Astrocyte of the spinal cord (primary cell): ENCODE data around the gene XPA.

Source experiments
- DNase-seq: peaks from one replicate; pipeline ENCODE4 v3.0.0; 2011; ENCODE audit warnings: low read depth, low spot score
- H3K4me3 ChIP-seq: 2 replicates; pipeline ENCODE4 v1.5.1; 2011; ENCODE audit warnings: low read depth, mild to moderate bottlenecking, low read length, moderate library complexity
- in situ Hi-C: cut with HindIII; loops from 2 replicates; pipeline ENCODE4 v1.10.0; 2017; ENCODE audit warnings: low sequenced_read_pairs
- TF ChIP-seq, protein P1 (sequence below): IDR thresholded peaks from 2 replicates; pipeline ENCODE4 v1.5.1; 2012; ENCODE audit warnings: low read depth, mild to moderate bottlenecking, low read length, inconsistent platforms

Gene XPA

DNA sequence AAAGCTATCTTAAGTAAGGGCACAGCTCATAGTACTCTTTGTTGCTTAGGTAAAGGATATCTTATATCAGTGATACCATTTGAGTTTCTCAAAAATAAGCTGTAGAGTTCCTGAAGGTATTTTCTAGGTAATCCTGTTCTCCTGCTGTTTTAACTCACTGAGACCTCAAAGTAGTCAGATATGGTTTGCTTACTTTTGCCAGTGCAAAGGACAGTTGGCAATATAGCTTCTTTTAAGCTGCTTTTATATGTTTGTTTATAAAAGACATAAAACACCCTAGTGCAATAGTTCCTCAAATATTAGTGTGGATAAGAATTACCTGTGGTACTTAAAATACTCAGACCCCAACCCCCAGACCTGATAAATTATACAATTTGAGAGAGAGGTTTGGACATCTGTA lies 51.4 kb downstream of the XPA start:
- in situ Hi-C loops: no loop called here
- DNase-seq: no peak
- TF ChIP-seq, protein P1, sequence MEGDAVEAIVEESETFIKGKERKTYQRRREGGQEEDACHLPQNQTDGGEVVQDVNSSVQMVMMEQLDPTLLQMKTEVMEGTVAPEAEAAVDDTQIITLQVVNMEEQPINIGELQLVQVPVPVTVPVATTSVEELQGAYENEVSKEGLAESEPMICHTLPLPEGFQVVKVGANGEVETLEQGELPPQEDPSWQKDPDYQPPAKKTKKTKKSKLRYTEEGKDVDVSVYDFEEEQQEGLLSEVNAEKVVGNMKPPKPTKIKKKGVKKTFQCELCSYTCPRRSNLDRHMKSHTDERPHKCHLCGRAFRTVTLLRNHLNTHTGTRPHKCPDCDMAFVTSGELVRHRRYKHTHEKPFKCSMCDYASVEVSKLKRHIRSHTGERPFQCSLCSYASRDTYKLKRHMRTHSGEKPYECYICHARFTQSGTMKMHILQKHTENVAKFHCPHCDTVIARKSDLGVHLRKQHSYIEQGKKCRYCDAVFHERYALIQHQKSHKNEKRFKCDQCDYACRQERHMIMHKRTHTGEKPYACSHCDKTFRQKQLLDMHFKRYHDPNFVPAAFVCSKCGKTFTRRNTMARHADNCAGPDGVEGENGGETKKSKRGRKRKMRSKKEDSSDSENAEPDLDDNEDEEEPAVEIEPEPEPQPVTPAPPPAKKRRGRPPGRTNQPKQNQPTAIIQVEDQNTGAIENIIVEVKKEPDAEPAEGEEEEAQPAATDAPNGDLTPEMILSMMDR: no peak
- no peak overlapping the region for H3K4me3 ChIP-seq

DNA sequence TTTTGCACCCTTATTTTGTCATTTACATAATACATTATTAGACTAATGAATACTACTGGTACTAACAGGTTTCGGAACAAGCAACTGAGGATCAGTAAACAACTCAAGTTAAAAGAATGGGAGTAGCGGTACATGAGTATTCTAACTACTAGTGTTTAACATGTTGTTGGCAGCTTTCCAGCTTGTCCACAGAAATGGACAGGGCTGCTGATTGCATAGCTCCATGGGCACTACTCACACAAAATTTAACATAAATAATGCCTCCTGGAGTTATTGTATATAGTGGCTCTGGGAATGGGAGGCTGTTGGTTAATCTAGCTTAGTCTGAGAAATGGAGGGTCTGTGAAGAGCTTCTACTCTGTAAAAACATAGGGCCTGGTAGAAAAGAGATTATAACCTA lies 56.8 kb downstream of the XPA start:
- DNase-seq: no peak

DNA sequence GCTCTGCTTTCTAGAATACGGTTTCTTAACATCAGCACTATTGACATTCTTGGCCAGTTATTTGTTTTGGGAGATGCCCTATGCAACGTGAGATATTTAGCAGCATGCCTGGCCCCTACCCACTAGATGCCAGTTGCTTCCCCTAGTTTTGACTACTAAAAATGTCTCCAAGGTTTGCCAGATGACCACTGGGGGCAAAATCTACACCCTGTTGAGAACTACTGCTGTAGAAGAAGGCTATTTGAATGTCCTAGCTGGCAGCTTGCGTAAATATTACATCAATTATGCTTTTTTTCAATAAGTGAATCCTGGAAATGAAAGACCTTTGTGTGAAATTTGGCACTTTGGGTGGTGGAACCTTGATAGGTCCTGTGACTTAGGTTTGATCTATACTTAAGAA lies 58.5 kb downstream of the XPA start:
- H3K4me3 ChIP-seq: no peak overlapping the region
- TF ChIP-seq, protein P1: peak; percentile 19
- no peak for DNase-seq
- in situ Hi-C loops: no loop called here

More for the DNA sequence above, 56.8 kb downstream of the XPA start:
- TF ChIP-seq, protein P1: no peak
- no peak overlapping the region for H3K4me3 ChIP-seq
- in situ Hi-C loops: no loop called here

DNA sequence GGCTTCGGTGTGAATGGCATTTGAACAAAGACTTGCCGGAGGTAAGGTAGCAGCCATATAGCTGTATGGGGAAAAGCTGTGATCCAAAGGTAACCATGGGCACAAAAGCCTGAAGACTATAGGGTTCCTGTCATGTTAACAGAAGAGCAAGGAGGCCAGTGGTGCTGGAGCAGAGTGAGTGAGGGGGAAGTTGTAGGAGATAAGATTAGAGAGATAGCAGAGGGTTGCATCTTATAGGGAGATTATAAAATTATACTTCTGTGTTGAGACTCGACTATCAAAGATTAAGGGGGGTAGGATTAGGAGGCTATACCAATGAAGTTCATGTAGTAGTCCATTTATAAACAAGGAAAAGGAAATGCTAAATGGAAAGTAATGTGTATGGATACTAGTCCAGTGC lies 60.2 kb downstream of the XPA start:
- no peak overlapping the region for H3K4me3 ChIP-seq

DNA sequence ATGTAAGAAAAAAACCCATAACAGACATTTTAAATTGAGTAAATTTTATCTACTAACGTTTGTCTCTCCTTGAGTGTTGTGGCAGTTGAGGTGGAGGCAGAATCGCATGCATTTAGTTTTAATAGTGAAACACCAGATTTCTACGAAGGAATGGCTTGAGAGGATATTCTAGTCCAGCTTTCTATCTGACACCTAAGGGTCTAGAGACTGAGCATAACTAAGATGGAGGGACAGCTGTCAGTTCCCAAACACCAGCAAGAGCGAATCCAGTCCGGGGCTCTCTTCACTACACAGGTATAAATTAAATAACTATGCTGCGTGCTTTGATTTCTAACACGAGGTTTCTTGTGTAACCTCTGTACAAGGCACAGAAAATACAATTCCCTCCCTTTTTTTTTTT lies 62.1 kb downstream of the XPA start:
- TF ChIP-seq, protein P1: no peak
- in situ Hi-C loops: no loop called here
- DNase-seq: no peak
- H3K4me3 ChIP-seq: peak overlapping the region; percentile 77

More for the DNA sequence above, 60.2 kb downstream of the XPA start:
- no peak for DNase-seq
- TF ChIP-seq, protein P1: no peak
- in situ Hi-C loops: no loop called here

DNA sequence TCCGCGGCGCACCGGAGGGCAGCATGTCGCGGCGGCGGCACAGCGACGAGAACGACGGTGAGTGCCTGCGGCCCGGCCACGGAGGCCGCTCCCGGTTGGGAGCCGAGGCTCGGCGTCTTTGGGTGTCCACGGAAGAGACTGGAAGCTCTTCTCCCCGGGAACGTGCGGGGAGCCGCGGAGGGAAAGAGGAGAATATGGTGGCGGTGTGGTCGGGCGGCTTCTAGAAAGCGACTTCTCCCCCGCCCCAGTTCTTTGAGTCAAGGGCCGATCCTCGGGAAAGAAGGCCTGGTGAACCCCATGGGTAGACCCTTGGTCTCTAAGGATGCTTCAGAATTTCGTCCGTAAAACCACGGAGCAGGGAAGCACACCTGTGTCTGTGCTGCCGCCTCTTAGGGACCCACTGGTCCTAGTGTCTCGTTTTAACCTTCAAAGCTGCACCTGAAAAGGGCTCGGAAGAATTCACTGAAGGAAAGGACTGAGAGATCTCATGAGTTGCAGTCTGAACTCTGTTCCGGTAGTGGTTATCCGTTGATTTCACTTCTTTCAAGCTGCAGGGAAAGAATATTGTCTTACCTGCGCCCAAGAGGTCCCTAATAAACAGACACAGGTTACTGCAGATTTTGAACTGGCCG lies 63.2 kb downstream of the XPA start:
- TF ChIP-seq, protein P1: no peak
- in situ Hi-C loops: no loop called here
- no peak for DNase-seq
- H3K4me3 ChIP-seq: peak overlapping the region; percentile 77
